ENCODE data around the gene ANKRD26. TPM values are rescaled to one million over a fixed set of nuclear protein-coding genes. Genes with fewer than 3 reads are reported as not detected.

Gene ANKRD26
- total RNA-seq, 2 experiments from 2014 or later: 10.2 to 13.2 TPM

DNA sequence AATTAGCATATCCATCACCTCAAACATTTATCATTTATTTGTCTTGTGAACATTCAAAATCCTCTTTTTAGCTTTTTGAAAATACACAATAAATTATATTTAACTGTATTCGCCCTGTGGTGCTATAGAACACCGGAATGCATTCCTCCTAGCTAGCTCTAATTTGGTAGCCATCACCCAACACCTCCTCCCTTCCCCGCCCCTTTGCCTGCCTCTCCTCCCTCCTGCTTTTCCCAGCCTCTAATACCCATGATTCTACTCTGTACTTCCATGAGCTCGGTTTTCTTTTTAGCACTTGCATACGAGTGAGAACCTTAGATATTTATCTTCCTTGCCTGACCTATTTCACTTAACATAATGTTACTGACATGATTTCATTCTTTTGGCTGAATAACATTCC is 80.1 kb downstream of the ANKRD26 start:
- ChIA-PET POLR2A (interaction anchor here (0.6 kb wide), 1 partner anchor 171 kb away, joined by 4 read pairs; no protein-coding TSS in a partner anchor), CTCF (no interaction called here)
- ATAC-seq: no peak
- Mint-ChIP-seq H3K27me3 (no peaks in the 10 kb centered on the region), H3K4me1 (peaks cover 17% of the 10 kb centered on the region), H3K27ac (no peak overlapping the region), H3K4me3 (no peak overlapping the region), H3K36me3 (ENCODE audit: low read depth) (peaks cover 13% of the 10 kb centered on the region), H3K9me3 (ENCODE audit: low read depth) (no peaks in the 10 kb centered on the region)
- DNase-seq: no peak
- intact Hi-C loops (cut with DNase I, micrococcal nuclease): no loop called here

DNA sequence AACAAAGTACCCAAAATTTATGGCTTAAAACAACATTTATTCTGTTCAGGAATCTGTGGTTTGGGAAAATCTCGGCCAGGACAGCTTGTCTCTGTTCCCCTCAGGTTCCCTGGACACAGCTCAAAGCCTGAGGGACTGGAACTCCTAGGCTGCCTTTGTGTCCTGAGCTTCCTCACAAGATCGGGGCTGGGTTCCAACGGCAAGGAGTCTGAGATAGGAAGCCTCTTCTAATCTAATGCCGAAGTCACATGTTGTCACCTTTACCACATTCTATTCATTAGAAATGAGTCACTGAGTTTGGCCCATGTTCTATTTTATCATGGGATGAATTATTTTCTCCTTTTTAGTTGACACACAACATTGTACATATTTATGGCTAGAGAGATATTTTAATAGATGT is 80.5 kb downstream of the ANKRD26 start:
- H3K27me3 Mint-ChIP-seq: no peaks in the 10 kb centered on the region
- H3K4me1 Mint-ChIP-seq: peaks cover 14% of the 10 kb centered on the region
- intact Hi-C loops (cut with DNase I, micrococcal nuclease): no loop called here
- H3K36me3 Mint-ChIP-seq (ENCODE audit: low read depth): peaks cover 13% of the 10 kb centered on the region
- ChIA-PET CTCF (no interaction called here), POLR2A (no interaction called here)
- ATAC-seq: no peak
- no peaks in the 10 kb centered on the region for H3K9me3 Mint-ChIP-seq (ENCODE audit: low read depth)
- H3K27ac Mint-ChIP-seq: no peak overlapping the region
- no peak for DNase-seq
- no peak overlapping the region for H3K4me3 Mint-ChIP-seq

DNA sequence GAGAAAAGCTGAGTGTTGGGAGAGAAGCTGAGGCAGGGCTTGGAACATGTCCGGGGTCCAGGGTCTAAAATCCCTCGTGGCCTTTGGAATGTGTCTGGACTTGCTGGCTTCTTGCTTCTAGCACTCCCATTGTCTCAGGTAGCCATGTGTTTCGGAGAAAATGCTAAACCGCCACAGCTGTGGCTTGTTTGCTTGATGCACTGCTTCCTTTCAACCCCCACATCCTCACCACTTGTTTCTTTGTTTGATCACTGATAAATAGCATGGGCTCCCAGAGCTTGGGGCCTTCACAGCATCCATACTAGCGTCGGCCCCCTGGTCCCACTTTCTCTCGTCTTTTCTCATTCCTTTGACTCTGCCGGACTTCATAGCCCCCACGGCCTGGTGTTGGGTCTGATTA is 102.7 kb downstream of the ANKRD26 start:
- no peaks in the 10 kb centered on the region for H3K27me3 Mint-ChIP-seq
- H3K27ac Mint-ChIP-seq: no peak overlapping the region
- intact Hi-C loops (cut with DNase I, micrococcal nuclease): no loop called here
- peaks cover 2% of the 10 kb centered on the region for H3K4me1 Mint-ChIP-seq
- ChIA-PET CTCF (no interaction called here), POLR2A (no interaction called here)
- DNase-seq: no peak
- H3K36me3 Mint-ChIP-seq (ENCODE audit: low read depth): peaks cover 16% of the 10 kb centered on the region
- peaks cover 4% of the 10 kb centered on the region for H3K9me3 Mint-ChIP-seq (ENCODE audit: low read depth)
- ATAC-seq: no peak
- H3K4me3 Mint-ChIP-seq: no peak overlapping the region

DNA sequence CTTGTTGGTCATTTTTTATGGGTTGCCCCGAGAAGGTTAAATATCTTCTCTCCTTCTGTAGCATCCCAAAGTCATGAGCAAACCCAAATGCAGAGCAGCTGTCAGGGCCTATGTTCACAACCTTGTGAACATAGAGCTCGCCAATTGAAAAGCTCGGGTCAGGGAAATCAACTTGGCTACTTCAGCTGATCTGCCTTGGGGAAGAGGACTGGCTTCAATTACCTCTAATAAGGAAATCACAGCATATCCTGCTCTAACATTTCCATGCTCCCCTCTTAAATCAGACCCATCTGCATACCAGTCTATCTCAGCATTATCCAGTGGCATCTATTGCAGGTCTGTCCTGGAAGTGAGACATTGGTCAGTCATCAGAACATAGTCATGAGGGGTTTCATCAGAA is 105.6 kb downstream of the ANKRD26 start:
- Mint-ChIP-seq H3K27ac (no peak overlapping the region), H3K4me1 (peaks cover 2% of the 10 kb centered on the region), H3K9me3 (ENCODE audit: low read depth) (peaks cover 4% of the 10 kb centered on the region), H3K36me3 (ENCODE audit: low read depth) (peaks cover 5% of the 10 kb centered on the region), H3K27me3 (no peaks in the 10 kb centered on the region), H3K4me3 (no peak overlapping the region)
- intact Hi-C loops (cut with DNase I, micrococcal nuclease): no loop called here
- POLR2A ChIA-PET: no interaction called here
- DNase-seq: no peak
- ATAC-seq: no peak
- CTCF ChIA-PET: no interaction called here

DNA sequence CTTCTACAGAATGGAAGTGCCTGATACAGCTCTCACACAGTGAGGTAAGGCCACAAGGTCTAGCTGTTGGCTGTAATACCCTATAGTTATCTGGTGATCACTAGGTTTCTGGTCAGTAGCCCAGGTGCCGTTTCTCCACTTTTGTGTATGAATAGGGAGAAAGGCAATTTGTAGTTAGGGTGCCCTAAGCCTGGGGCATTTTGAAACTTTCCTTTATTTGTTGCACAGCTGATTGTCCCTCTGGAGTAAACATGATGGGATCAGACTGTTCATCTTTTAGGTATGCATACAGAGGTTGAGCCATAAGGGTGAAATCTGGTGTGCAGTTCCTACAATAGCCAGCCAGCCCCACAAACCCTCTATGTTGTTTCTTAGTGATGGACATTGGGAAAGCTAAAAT is 112.4 kb downstream of the ANKRD26 start:
- no peaks in the 10 kb centered on the region for H3K27me3 Mint-ChIP-seq
- ChIA-PET POLR2A (no interaction called here), CTCF (interaction anchor here (0.6 kb wide), 1 partner anchor 263 kb away, joined by 3 read pairs; no protein-coding TSS in a partner anchor)
- H3K27ac Mint-ChIP-seq: no peak overlapping the region
- ATAC-seq (no peak), DNase-seq (no peak)
- no peaks in the 10 kb centered on the region for H3K4me1 Mint-ChIP-seq
- no peaks in the 10 kb centered on the region for H3K9me3 Mint-ChIP-seq (ENCODE audit: low read depth)
- intact Hi-C loops (cut with DNase I, micrococcal nuclease): no loop called here
- no peak overlapping the region for H3K4me3 Mint-ChIP-seq
- no peaks in the 10 kb centered on the region for H3K36me3 Mint-ChIP-seq (ENCODE audit: low read depth)

DNA sequence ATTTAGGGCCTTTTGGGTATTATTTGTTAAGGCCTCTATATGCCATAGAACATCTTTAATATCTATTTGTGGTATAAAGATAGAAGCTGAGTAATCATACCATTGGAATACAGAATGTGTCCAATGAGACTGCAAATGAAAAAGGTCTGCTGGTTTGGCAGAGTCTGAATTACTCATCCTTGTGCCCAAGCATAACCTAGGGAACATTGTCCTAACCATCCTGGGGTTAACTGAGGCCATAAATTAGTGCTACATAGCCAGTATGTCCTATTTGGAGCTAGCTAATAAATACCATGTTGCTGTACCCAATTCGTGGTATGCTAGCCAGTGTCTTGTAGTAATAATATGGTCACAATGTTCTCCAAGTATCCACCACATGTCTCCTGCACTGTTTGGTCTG is 117.1 kb downstream of the ANKRD26 start:
- no peak for DNase-seq
- no peak overlapping the region for H3K27ac Mint-ChIP-seq
- intact Hi-C loops (cut with DNase I, micrococcal nuclease): no loop called here
- H3K27me3 Mint-ChIP-seq: no peaks in the 10 kb centered on the region
- ChIA-PET CTCF (interaction anchor here (0.5 kb wide), 1 partner anchor 17 kb away, joined by 3 read pairs; no protein-coding TSS in a partner anchor), POLR2A (interaction anchor here (0.5 kb wide), 1 partner anchor 81 kb away, joined by 3 read pairs; no protein-coding TSS in a partner anchor)
- no peak overlapping the region for H3K4me3 Mint-ChIP-seq
- ATAC-seq: no peak
- H3K4me1 Mint-ChIP-seq: no peaks in the 10 kb centered on the region
- no peaks in the 10 kb centered on the region for H3K36me3 Mint-ChIP-seq (ENCODE audit: low read depth)
- H3K9me3 Mint-ChIP-seq (ENCODE audit: low read depth): no peaks in the 10 kb centered on the region

DNA sequence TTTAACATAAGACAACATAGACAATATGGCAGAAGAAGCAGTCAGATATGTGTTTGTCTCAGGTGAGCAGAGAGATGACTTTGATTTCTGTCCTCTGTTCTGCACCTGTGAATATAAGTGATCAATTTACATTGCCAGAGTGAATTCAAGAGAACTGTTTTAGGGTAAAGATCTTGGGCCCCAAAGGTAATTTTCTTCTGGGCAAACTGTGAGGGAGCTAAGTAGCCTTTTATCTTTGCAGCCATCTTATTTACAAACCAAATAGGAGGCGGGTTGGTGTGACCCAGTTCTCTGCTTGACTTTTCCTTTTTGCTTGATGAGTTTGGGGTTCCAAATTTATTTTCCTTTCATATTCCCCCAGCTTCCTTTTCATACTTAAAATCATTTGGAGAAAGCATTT is 118.2 kb downstream of the ANKRD26 start:
- POLR2A ChIA-PET: no interaction called here
- no peak overlapping the region for H3K4me3 Mint-ChIP-seq
- CTCF ChIA-PET: interaction anchor here (1.2 kb wide), 1 partner anchor 696 kb away, joined by 3 read pairs; no protein-coding TSS in a partner anchor
- ATAC-seq (no peak), DNase-seq (no peak)
- H3K4me1 Mint-ChIP-seq: no peaks in the 10 kb centered on the region
- no peaks in the 10 kb centered on the region for H3K9me3 Mint-ChIP-seq (ENCODE audit: low read depth)
- H3K27ac Mint-ChIP-seq: no peak overlapping the region
- intact Hi-C loops (cut with DNase I, micrococcal nuclease): no loop called here
- H3K27me3 Mint-ChIP-seq: no peaks in the 10 kb centered on the region
- no peaks in the 10 kb centered on the region for H3K36me3 Mint-ChIP-seq (ENCODE audit: low read depth)

DNA sequence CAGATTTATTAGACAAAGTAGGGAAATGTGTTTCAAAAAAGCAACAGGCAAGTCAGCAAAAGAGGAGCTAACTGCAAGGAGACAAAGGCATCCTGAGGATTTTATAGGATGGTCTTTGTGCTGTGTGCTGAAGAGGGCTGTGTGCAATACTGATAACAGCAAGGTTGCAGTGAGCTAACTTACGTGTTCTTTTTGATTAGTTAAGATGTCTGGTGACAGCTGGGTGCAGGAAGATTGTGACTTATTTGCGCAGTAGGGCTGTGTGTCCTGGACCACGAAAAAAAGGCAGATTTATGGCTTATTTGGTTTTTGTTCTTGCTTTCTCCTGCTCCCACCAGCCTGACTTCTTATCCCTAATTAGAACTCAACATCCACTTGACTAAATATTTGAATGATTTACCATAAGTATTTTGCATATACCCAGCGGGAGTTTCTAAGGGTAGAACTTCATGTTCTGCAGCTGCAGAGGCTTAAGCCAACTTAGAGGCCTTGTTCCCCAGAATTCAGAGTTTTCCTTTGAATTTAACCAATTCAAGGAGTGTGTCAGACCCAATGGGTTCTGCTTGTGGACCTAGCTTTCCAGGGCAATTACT is 119.0 kb downstream of the ANKRD26 start:
- no peaks in the 10 kb centered on the region for H3K4me1 Mint-ChIP-seq
- no peaks in the 10 kb centered on the region for H3K27me3 Mint-ChIP-seq
- intact Hi-C loops (cut with DNase I, micrococcal nuclease): no loop called here
- no peak overlapping the region for H3K27ac Mint-ChIP-seq
- ATAC-seq (no peak), DNase-seq (no peak)
- H3K9me3 Mint-ChIP-seq (ENCODE audit: low read depth): no peaks in the 10 kb centered on the region
- no peaks in the 10 kb centered on the region for H3K36me3 Mint-ChIP-seq (ENCODE audit: low read depth)
- POLR2A ChIA-PET: no interaction called here
- H3K4me3 Mint-ChIP-seq: no peak overlapping the region
- CTCF ChIA-PET: no interaction called here

DNA sequence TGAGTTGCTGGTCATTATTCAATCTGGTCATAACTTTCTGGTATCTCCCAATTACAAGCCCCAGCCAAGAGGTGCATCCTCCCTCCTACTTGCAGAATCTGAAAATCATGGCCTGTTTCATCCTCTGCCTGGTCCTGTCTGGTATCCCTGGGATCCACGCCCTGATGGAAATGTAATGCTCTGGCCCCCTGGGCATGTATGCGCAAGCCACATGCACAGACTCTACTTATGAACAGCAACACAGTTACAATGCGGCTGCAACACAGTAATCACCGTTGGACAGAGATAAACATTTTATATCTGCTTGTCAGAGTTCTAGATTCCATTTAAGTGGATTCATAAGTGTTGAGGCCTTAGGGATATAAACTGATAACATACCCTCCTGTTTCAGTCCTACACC is 121.8 kb downstream of the ANKRD26 start:
- ATAC-seq (no peak), DNase-seq (no peak)
- ChIA-PET CTCF (no interaction called here), POLR2A (no interaction called here)
- H3K27ac Mint-ChIP-seq: no peak overlapping the region
- H3K4me3 Mint-ChIP-seq: no peak overlapping the region
- intact Hi-C loops (cut with DNase I, micrococcal nuclease): no loop called here
- no peaks in the 10 kb centered on the region for H3K9me3 Mint-ChIP-seq (ENCODE audit: low read depth)
- H3K4me1 Mint-ChIP-seq: no peaks in the 10 kb centered on the region
- no peaks in the 10 kb centered on the region for H3K36me3 Mint-ChIP-seq (ENCODE audit: low read depth)
- H3K27me3 Mint-ChIP-seq: no peaks in the 10 kb centered on the region

DNA sequence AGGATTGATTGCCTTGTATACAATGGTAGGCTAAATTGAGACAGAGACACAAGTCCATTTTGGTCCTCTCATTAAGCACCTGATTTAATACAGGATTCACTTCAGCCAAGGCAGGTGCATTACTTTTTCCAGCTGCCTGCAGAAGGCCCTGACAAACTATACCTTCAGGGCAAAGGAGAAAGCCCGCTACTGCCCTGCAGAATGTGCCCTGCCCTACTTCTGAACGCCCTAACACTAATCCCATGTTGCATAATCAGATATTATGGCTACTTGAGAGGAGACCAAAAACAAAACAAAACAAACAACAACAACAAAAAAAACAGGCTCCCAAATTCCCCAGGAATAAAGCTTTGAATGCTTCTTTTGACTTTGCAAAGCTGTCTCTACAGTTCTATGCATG is 122.7 kb downstream of the ANKRD26 start:
- CTCF ChIA-PET: no interaction called here

DNA sequence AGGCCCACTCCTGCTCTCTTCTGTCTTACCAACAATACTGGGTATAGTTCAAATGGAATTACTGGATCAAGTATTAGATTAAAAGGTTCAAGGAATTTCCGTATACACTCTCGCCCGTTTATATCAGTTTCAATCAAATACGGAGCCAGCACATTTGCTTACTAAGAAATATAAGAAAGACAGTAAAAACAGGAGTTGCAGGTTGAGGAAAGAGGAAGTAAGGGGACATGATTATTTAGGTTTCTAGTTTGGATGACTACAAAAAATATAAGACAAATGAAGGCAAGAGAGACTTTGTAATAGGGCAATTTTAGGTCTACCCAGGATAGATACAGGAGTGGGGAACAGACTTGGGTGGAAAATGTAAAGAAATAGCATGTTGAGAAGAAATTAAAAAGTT is 129.6 kb downstream of the ANKRD26 start:
- CTCF ChIA-PET: no interaction called here
- POLR2A ChIA-PET: no interaction called here
- no peak for DNase-seq
- H3K36me3 Mint-ChIP-seq (ENCODE audit: low read depth): peaks cover 9% of the 10 kb centered on the region
- H3K9me3 Mint-ChIP-seq (ENCODE audit: low read depth): peaks cover 3% of the 10 kb centered on the region
- no peak for ATAC-seq
- peaks cover 16% of the 10 kb centered on the region for H3K4me1 Mint-ChIP-seq
- H3K4me3 Mint-ChIP-seq: no peak overlapping the region
- no peak overlapping the region for H3K27ac Mint-ChIP-seq
- no peaks in the 10 kb centered on the region for H3K27me3 Mint-ChIP-seq
- intact Hi-C loops (cut with DNase I, micrococcal nuclease): no loop called here

More for the DNA sequence above, 122.7 kb downstream of the ANKRD26 start:
- ATAC-seq (no peak), DNase-seq (no peak)
- Mint-ChIP-seq H3K36me3 (ENCODE audit: low read depth) (no peaks in the 10 kb centered on the region), H3K27me3 (no peaks in the 10 kb centered on the region), H3K9me3 (ENCODE audit: low read depth) (no peaks in the 10 kb centered on the region), H3K4me1 (no peaks in the 10 kb centered on the region), H3K27ac (no peak overlapping the region), H3K4me3 (no peak overlapping the region)
- intact Hi-C loops (cut with DNase I, micrococcal nuclease): no loop called here
- POLR2A ChIA-PET: no interaction called here

DNA sequence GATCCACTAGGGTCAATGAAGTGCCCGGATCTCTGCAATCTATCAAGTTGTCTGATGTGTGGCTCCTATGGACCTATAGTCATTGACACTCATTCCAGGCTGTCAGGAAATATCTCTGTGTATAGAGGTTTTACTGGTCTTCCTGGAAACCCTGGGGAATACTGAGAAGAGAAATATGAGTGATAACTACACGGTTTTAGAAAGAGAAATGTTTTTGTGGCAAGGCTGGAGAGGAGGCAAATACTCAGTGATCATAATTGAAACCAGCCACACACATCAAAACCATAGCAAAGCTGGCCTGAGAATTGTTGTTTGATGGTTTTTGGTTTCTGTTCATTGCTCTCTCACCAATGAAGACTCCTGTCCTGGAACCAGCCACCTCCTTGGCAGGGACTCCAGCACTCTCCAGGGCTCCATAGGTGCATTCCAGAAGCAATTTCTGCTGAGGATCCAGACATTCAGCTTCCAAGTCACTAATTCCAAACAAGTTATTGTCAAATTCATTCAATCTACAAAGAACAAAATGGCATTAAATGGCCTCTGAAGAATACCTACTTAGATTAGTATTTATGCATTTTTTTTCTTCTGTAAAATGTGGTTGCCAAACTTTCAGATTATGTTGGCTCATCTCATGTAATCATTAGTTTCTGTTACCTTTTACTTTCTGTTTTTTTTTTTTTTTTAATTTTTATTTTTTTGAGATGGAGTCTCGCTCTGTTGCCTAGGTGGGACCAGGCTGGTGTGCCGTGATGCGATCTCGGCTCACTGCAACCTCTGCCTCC is 131.0 kb downstream of the ANKRD26 start:
- H3K4me3 Mint-ChIP-seq: no peak overlapping the region
- peak; percentile 24 for DNase-seq
- peak; percentile 88 for ATAC-seq
- CTCF ChIA-PET: interaction anchor here (0.6 kb wide), 1 partner anchor 344 kb away, joined by 3 read pairs; no protein-coding TSS in a partner anchor
- POLR2A ChIA-PET: no interaction called here
- peaks cover 13% of the 10 kb centered on the region for H3K36me3 Mint-ChIP-seq (ENCODE audit: low read depth)
- intact Hi-C loops (cut with DNase I, micrococcal nuclease): no loop called here
- peaks cover 3% of the 10 kb centered on the region for H3K9me3 Mint-ChIP-seq (ENCODE audit: low read depth)
- H3K27ac Mint-ChIP-seq: no peak overlapping the region
- no peaks in the 10 kb centered on the region for H3K27me3 Mint-ChIP-seq
- H3K4me1 Mint-ChIP-seq: peaks cover 16% of the 10 kb centered on the region

Data from activated CD4-positive, alpha-beta T cell treated with anti-CD3 and anti-CD28 coated beads for 36 hours (primary cell).